Measurements from ENCODE around the gene PTPRN2.
A peak's percentile ranks its signal among the peaks of the same experiment; 100 is the strongest.

Gene PTPRN2

DNA sequence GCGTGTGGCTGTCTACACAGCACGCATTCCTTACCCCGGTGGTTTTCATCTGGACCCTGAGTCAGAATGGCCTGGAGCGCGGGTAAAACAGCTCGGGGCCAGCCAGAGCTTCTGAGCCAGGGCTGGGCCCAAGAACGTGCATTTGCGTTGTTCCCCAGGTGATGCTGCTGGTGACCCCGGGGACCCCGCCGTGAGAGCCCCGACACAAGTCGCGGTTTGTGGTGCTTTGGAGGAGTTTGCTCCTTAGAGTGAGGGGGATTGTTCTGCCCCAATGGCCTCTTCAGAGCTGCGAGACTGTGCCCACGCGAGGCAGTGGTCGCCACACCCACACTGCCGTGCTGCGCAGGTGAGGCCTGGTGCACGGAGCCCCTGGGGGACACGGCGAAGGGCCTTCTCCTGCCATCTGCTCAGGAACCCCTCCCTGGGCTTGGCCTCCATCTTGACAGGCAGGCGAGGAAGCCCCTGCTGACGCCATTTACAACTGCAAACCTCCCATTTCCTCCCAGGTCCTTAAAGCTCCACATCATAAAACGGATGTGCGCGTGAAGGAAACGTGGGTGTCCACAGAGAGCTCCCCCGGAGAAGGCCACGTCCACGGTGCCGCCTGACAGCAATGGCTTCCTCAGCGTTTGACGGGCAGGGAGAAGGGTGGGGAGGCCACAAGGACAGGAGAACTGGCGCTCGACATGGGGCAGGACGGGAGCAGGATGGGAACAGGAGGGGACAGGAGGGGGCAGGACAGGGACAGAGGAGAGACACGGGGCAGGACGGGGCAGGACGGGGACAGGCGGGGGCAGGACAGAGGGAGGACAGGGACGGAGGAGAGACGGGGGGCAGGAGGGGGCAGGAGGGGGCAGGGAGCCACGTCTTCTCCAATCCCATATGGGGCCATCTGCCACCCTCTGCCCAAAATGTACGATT lies 773.6 kb downstream of the PTPRN2 start:
- DNase-seq, result no peak

DNA sequence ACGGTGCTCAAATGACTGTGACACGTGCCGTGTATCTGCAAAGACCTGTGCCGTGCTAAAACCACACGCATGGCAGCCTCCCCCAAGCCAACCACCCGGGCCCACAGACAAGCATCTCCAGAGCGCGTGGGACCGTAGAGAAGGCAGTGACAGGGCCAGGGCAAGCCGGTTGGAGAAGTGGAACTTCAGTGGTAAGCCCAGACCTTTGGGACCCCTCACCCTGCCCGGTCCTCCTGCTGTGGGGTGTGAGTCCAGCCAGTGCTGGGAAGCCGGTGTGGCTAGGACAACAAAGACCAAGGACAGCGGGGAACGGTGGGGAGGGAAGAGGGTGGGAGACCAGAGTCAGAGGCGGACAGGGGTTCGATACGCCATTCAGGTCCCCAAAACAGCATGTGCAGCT lies 774.6 kb downstream of the PTPRN2 start:
- no peak for DNase-seq

DNA sequence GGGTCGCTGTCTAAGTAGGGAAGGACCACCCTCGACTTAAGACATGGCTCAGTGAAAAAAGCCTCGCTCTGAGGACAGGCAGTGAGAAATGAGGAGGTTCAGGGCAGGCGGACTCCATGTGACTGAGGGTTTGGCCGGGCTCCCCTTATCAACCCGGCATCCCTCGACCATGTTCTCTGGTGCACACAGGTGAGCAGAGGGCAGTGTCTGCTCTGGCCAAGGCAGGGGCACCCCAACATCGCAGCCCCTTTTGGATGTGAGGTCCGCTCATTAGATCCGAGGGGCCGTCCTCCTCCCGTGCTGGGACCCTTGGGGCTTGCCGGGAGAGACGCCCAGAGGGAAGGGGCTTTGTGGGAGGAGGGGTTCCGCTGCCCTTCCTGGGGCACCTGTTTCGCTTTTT lies 775.7 kb downstream of the PTPRN2 start:
- no peak for DNase-seq

DNA sequence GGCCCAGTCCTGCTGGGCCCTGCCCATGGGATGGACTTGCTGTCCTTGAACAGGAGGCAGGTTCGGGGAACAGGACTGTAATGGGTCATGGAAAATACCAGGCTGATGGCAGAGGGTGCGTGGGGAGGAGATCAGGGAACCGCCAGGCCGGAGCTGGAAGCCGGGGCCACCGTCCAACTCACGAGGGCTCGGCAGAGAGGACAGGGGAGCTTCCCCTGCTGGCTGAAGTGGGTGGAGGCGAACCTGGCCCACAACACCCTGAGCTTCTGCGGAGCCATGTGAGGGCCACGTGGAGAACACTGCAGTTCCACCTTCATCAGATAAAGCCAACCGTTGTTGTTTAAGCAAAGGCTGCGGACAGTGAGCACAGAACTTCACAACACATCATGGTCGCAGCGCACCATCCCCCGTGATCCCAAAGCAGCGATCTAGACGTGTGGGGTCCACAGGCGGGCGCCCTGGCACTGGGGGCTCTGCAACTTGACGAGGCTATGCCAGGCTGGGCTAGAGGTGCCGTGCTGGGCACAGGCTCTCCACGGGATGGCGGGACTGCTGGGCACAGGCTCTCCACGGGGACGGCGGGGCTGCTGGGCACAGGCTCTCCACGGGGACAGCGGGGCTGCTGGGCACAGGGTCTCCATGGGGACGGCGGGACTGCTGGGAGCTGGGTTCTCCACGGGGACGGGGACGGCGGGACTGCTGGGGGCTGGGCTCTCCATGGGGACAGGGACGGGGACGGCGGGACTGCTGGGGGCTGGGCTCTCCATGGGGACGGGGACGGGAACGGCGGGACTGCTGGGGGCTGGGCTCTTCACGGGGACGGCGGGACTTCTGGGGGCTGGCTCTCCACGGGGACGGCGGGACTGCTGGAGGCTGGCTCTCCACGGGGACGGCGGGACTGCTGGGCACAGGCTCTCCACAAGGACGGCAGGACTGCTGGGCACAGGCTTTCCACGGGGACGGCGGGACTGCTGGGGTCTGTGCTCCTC lies 777.5 kb downstream of the PTPRN2 start:
- DNase-seq, result no peak

DNA sequence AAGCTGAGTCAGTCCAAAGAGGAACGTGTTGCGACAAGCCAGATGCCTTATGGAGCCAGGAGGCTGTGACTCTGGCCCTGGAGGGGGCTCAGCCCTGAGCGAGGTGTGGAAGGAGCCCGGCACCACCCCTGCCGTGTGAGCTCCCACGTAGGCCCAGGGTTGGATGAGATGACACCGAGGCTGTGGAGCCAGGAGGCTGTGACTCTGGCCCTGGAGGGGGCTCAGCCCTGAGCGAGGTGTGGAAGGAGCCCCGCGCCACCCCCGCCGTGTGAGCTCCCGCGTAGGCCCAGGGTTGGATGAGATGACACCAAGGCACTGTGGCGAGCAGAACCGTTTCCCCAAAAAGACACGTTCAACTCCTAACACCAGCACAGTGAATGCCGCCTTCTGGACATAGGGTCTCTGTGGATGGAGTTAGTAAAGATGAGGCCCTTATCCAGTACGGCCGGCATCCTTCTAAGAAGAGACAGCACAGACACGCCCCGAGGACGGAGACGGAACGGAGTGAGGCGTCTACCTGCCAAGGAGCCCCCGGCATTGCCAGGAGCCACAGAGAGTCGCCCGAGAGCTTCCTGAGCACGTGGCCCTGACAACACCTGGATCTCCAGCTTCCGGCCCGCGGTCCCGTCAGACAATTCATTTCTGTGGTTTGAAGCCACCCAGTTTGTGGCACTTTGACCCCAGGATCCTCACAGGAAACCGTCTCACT lies 778.3 kb downstream of the PTPRN2 start:
- no peak for DNase-seq

DNA sequence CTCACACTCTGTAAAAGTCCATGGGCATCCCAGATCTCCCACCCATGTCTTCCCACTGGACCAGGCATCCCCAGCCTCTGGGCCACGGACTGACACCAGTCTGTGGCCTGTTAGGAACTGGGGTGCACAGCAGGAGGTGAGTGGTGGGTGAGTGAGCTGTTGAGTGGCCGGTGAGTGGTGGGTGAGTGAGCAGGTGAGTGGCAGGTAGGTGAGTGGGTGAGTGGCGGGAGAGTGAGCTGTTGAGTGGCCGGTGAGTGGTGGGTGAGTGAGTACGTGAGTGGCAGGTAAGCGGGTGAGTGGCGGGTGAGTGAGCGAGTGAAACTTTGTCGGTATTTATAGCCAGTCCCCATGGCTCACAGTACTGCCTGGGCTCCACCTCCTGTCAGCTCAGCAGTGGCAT lies 779.6 kb downstream of the PTPRN2 start:
- DNase-seq, result no peak

DNA sequence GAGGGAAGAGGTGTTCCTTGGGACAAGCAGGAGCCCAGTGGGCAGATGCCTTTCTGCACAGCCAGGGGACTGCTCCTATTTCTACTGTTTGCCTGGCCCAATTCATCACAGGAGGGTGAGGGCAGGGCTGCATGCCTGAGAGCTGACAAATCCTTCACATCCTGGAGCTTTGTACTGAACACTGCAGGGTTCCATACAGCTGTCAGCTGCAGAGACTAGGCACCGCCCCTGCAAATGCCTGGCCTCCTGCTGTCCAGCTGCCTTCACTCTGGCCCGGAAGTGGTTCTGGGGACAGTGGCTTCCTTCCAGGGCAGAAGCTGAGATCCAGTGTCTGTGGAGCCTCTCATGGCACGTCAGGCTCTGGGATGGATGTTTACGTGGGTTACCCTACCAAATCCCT lies 780.1 kb downstream of the PTPRN2 start:
- DNase-seq, result no peak

DNA sequence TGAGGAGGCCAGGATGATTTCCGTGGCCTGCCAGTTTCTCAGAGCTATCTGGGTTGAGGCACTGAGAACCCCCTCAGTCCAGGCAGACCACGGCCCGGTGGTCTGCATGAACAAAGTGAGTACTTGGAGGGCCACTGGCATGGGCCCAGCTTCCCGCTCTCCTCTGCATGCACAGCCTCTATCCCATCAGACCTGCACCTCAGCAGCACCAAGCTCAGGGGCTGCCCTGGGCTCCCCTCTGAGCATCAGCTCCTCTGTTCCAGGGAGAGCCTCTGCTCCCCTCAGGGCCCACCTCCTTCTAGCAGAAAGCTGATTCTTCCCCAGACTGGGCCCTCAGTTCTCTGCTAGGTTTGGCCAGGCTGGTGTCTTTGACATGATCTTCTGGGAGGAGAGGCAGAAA lies 780.9 kb downstream of the PTPRN2 start:
- DNase-seq, result no peak

DNA sequence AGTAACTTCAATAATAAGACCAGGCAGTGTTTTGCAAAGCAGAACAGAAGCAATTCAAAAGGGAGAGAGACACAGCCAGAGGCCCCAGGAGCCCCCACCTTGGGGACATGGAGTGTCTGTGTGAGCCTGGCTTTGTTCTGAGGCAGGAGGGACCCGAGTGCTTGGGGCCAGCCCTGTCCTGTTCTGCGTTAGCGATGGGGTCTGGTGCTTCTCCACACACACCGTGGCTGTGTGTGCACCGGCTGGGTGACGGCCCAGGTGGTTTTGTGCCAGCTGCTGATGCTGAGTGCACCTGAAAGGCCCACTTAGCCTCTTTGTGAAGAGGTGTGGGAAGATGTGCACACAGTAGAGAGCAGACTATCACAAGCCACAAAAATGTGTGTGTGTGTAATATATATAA lies 781.9 kb downstream of the PTPRN2 start:
- no peak for DNase-seq

DNA sequence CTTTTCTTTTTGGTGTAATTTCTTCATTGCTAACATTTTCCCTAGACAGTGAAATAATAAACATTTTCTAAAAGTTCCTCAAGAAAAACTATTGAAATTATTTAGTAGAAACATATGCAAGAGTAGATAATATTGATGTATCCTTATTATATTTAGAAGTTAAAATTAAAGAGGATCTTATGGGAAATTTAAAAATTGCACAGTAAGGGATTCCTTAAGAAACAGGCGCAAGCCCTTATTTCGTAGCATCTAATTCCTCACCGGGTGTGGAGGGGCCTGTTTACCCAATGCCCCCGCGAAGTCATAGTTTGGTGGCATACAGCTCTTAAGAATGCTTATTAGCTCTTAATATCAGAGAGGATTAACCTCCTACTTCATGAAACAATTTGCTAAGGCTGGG lies 783.7 kb downstream of the PTPRN2 start:
- DNase-seq, result no peak

DNA sequence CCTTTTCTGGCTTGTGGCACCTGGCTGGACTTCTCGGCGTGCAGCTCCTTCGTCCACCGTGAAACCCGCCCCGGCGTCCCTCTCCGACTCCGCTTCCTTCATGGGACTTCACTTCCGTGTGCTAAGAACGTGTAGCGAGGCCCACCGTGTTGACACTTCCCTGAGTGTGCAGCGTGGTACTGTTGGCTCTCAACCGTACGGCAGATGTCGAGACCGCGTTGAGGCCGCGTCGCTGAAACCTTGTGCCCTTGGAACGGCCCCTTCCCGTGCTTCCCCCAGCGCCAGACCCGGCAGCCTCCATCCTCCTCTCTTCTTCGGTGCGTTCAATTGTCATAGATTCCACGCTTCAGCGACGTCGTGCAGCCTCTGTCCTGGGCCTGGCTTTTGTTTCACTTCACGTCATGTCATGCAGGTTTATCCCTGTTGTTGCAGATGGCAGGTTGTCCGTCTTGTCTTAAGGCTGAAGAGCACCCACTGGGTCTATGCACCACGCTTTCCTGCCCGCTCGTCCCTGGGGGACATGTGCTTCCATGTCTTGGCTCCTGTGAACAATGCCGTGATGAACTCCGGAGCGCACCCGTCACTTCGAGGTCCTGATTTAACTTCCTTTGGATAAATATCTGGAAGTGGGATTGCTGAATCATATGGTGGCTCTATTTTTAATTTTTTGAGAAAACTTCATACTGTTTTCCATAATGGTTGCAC lies 785.5 kb downstream of the PTPRN2 start:
- no peak for DNase-seq

DNA sequence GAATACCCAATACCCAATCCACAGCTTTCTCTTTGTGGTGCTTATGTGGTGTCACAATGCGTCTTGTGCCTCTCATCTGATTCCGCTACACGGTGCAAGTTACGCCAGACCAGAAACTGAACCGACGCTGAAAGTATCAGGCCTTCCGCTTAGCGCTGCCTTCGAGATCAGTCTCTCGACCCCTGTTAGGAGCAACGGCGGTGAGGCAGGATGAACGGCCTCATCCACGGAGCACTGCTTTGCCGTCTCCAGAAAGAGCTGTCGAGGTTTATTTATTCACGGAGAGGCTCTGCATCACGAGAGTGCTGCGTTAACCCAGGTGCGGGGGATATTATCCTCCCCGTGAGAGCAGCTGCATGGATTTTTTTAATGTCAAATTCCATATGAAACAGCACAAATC lies 786.5 kb downstream of the PTPRN2 start:
- DNase-seq, result no peak

DNA sequence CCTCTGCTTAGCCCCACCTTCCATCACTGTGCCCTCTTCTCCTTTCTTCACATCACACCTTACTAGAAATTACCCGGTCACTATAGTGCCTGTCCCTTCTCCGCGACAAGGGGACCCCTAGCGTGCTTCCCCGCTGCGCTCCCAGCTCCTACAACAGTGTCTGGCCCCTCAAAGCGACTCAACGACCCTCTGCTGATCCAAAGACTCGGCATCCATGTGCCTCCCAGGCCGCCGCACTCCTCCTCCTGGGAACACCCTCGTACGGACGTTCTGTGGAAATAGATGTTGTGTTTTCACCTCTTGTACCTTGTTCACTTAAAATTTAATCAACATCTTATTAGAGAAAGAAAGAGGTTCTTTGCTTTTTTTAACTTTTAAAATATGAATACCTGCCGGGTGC lies 787.3 kb downstream of the PTPRN2 start:
- no peak for DNase-seq

DNA sequence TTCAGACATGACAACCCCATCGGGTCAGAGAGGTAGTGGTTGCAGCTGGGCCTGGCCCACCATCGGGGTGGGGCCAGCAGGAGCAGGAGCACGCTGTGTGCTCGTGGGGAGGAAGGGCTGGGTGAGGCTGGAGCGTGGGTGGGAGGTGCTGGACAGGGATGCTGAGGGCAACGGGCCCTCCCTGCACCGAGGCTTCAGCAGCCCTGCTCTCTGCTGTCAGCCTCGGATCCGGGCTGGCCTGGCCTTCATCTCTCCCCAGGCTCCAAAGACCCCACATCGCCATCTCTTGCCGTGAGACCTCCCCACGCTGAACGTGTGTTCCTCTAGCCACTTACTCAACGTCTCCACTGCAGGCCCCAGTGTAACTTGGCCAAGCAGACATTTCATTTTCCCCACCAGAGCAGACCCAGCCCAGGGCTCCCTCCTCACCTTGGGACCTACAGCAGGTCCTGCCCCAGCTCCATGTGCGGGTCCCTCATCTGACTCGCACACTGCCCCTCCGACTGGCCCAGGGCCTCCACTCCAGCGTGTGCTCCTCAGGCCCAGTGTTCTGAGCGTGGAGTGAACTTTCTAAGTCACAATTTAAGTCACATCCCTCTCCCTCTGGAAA lies 788.4 kb downstream of the PTPRN2 start:
- no peak for DNase-seq

DNA sequence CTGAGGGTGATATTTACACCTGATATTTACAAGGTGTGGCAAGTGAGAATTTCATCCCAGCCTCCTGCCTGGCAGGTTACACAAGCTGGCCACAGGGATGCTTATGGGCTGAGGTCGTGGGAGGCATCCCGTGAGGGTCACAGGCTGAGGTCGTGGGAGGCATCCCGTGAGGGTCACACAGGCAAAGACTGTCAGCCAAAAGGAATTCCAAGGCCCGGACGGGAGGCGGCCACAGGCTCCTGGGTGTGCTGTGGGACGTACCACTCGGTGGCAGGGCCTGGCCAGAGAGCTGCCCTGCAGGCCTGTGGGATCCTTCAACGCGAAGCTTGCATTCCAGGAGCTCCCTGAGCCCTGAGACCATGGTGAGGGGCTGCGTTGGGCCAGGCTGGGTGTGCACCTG lies 790.3 kb downstream of the PTPRN2 start:
- DNase-seq, result no peak

DNA sequence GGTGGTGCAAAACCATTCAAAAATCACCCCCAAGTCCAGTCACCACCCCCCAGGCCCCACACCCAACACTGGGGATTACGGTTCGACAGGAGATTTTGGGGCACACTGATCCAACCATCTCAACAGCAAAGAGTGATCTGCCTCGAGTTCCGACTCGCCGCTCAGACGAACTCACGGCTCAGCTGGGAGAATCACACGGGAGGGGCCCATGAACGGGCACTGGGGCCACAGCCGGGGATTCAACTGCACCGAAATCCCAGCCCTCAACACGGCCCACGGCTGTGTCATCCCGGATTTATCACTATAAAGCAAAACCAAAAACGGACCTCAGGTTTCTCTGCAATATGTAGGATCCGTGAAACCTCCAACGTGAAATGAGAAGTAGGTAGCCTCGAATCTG lies 790.8 kb downstream of the PTPRN2 start:
- no peak for DNase-seq

DNA sequence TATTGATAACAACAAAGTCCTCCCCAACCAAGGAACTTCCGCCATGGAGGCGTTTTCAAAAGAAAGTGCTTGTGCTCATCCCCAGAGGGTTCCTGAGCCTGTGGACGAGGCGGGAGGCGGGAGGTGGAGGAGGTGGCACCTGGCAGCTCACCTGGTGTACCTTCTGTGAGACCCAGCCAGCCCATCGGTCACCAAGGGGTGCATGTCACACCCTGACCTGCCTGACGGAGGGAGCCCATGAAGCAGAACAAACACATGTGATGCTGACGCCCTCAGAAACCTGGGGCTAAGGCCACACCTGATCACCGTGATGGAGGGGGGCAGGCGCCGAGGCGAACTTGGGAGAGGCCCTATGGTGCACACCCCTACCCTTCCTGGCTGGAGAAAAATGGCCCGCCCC lies 792.0 kb downstream of the PTPRN2 start:
- no peak for DNase-seq

DNA sequence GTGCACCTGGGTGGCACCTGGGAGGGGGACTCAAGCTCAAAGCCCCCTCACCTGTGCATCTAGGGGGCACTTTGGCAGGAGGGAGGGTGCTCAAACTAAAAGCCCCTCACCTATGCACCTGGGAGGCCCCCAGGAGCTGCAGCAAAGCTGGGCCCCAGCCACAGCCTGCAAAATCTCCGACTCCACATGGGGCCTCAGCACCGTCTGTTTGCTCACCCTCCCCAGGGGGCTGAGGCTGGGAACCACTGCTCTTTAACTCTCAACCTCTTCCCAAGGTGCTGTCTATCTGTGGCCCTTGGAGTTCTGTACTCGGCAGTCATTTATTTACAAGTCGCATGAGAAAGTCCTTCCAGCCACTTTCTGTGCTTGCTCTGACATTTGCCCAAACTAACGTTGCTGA lies 792.4 kb downstream of the PTPRN2 start:
- peak; percentile 6 for DNase-seq

DNA sequence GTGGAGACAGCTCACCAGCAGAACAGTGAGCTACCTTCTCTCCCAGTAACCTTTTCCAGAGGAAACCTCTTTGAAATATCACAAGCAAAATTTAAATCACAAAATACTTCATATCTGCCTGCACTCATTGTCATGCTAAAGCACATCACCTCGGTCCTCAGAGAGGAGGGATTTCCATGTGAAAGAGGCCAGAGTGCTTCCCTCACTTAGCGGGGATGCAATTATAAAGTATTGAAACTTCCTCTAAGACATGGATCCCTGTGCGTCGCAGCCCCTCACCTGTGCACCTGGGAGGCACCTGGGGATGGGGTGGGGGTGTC lies 792.9 kb downstream of the PTPRN2 start:
- no peak for DNase-seq

DNA sequence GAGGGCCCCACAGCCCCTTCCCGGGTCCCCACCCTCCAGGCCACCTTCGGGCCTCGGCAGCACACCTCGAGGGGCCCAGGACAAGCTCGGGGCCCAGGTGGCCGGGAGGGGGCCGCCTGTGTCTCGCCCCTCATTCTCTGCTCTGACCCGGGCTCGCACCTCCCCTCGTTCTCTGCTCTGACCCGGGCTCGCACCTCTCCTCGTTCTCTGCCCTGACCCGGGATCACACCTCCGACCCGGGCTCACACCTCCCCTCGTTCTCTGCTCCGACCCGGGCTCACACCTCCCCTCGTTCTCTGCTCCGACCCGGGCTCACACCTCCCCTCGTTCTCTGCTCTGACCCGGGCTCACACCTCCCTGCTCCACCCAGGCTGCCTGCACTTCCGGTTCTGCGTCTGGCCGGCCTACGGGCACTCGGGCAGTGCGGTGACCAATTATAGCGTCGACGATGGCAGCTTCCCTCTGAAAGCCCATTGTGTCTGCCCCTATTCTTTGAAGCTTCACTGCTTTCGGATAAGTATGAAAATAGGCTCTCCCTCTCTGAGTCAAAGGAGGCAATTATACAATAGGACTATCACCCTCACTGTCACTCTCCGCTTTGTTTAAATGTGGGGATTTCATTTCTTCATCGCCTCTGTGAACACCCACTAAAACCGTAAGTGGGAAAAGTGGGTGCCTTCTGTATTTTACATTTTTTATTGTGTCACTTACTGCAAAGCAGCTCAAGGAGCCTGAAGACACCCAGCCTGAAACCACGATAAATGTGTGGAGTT lies 793.5 kb downstream of the PTPRN2 start:
- no peak for DNase-seq

DNA sequence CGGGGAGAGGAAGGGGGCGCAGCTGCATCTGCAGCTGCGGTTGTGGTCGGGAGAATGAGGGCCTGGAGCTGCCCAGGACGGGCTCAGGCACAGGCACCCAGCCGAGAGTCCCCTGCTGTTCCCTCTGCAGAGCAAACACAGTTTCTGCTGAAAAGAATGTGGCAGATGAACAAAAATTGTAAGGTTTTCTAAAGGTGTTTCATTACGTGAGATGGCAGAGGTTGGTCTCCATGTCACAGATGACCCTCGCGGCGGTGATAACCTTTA lies 794.6 kb downstream of the PTPRN2 start:
- DNase-seq, result no peak
